Adrenal gland (tissue), 5 donors: ENCODE results near the gene FOXO4.

Source experiments
- POLR2A ChIP-seq, 2 donors: fragments of 450-650 bp; IDR thresholded peaks; one replicate each; pipeline ENCODE4 v1.6.1; 2017; ENCODE audit warnings: antibody characterized with exemption in 2 of 2, mild to moderate bottlenecking in 2 of 2, moderate library complexity in 1 of 2
- TF ChIP-seq, protein P1 (sequence below), 6 experiments: fragments of 450-650 bp in 4 of 6; fragments of 200-600 bp in 2 of 6; sonication (generic) in 1 of 6; IDR thresholded peaks; 1 replicate in 5 of 6; 2 replicates in 1 of 6; pipeline versions ENCODE4 v1.5.1 to v1.8.0; 2016 to 2021; ENCODE audit warnings: antibody characterized with exemption in 6 of 6, mild to moderate bottlenecking in 2 of 6, moderate library complexity in 1 of 6
- donor health status: DM: no; HTN: no; CAD: no.

DNA sequence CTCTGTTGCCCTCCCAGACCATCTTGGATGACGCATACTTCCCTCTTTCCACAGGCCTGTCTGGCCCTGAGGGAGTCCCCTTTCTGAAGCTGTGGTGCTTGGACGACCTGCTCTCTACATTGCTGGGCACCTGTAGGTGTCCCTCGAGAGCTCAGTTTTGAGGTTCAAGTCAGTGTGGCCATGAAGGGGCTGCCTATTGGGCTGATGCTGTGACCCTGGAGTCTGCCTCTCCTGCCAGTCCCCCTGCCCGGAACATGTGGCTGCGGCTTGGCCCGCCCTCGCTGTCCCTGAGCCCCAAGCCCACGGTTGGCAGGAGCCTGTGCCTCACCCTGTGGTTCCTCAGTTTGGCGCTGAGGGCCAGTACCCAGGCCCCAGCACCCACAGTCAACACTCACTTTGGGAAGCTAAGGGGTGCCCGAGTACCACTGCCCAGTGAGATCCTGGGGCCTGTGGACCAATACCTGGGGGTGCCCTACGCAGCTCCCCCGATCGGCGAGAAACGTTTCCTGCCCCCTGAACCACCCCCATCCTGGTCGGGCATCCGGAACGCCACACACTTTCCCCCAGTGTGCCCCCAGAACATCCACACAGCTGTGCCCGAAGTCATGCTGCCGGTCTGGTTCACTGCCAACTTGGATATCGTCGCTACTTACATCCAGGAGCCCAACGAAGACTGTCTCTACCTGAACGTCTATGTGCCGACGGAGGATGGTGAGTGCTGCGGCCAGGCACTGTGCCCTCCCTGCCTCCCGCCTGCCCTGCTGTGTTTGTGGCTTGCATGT is 52.0 kb downstream of the FOXO4 start:
- TF ChIP-seq, protein P1, sequence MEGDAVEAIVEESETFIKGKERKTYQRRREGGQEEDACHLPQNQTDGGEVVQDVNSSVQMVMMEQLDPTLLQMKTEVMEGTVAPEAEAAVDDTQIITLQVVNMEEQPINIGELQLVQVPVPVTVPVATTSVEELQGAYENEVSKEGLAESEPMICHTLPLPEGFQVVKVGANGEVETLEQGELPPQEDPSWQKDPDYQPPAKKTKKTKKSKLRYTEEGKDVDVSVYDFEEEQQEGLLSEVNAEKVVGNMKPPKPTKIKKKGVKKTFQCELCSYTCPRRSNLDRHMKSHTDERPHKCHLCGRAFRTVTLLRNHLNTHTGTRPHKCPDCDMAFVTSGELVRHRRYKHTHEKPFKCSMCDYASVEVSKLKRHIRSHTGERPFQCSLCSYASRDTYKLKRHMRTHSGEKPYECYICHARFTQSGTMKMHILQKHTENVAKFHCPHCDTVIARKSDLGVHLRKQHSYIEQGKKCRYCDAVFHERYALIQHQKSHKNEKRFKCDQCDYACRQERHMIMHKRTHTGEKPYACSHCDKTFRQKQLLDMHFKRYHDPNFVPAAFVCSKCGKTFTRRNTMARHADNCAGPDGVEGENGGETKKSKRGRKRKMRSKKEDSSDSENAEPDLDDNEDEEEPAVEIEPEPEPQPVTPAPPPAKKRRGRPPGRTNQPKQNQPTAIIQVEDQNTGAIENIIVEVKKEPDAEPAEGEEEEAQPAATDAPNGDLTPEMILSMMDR (IDR thresholded peaks at IDR 0.05) = no peak
- no peak for TF ChIP-seq POLR2A (IDR thresholded peaks at IDR 0.05)
